ENCODE data around the gene GYG1.

DNA sequence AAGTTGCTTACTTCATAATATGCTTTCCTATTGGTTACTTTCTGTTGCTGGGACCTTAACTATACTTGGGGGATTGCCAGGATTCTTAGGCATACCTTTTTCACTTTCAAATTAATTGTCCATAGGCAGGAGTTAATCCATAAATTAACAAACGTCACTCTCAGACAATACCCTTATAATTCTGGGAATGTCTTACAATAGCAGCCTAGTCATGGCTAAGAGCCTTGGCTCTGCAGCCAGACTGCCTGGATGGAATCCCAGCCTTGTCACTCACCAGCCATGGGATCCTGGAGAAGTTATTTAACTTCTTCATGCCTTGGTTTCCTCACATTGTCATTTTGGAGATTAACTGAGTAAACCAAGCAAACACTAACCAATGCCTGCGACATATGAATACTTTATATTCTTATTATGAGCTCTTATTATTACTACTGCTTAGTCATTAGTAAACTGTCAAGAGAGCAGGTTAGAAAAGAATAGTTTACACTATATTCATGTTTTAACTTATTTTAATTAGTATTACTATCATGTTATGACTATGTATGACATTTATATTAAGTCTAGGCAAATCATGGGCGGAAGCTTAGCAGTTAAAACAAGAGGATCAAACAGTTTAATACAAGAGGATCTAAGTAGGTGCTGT lies 29.0 kb downstream of the GYG1 start:
- TF ChIP-seq POLR2A (IDR thresholded peaks at IDR 0.05; ENCODE audit: extremely low read depth, insufficient read length) (no peak), MYC (IDR thresholded peaks at IDR 0.05; ENCODE audit: low read depth, low read length) (no peak)
- TF ChIP-seq, protein P1, sequence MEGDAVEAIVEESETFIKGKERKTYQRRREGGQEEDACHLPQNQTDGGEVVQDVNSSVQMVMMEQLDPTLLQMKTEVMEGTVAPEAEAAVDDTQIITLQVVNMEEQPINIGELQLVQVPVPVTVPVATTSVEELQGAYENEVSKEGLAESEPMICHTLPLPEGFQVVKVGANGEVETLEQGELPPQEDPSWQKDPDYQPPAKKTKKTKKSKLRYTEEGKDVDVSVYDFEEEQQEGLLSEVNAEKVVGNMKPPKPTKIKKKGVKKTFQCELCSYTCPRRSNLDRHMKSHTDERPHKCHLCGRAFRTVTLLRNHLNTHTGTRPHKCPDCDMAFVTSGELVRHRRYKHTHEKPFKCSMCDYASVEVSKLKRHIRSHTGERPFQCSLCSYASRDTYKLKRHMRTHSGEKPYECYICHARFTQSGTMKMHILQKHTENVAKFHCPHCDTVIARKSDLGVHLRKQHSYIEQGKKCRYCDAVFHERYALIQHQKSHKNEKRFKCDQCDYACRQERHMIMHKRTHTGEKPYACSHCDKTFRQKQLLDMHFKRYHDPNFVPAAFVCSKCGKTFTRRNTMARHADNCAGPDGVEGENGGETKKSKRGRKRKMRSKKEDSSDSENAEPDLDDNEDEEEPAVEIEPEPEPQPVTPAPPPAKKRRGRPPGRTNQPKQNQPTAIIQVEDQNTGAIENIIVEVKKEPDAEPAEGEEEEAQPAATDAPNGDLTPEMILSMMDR (IDR thresholded peaks at IDR 0.05; ENCODE audit: low read depth, low read length): no peak

Measured in NB4 (cell line).